NOMO-1 treated with dmso at 0.1 percent for 144 hours (cell line): Measurements from ENCODE around the gene AP3B1.
"Not testable (repeated sequence)": the region's sequence is repeated elsewhere in the genome, so short reads cannot be mapped to it uniquely, and the experiment has no call there.

Experiments
- DNase-seq: peaks from one replicate; lab custom pipeline; 2025; ENCODE audit not compliant: unreplicated experiment; lab: John Stamatoyannopoulos, UW

AP3B1 gene

GRCh38 chr5:78076351-78076750 is 218.1 kb downstream of the AP3B1 start:
- DNase-seq = no peak

GRCh38 chr5:78075301-78075700 is 219.2 kb downstream of the AP3B1 start:
- DNase-seq = no peak

- DNase-seq = not testable (repeated sequence)
Measured at GRCh38 chr5:78070691-78071090, 223.8 kb downstream of the AP3B1 start.

- DNase-seq = not testable (repeated sequence)
Measured at GRCh38 chr5:78067581-78067980, 226.9 kb downstream of the AP3B1 start.

GRCh38 chr5:78066722-78067121 is 227.8 kb downstream of the AP3B1 start:
- not testable (repeated sequence) for DNase-seq

GRCh38 chr5:78065663-78066062 is 228.8 kb downstream of the AP3B1 start:
- no peak for DNase-seq

- DNase-seq = no peak
Measured at GRCh38 chr5:78064941-78065472, 229.5 kb downstream of the AP3B1 start.

GRCh38 chr5:78063495-78063894 is 231.0 kb downstream of the AP3B1 start:
- no peak for DNase-seq

GRCh38 chr5:78062645-78063044 is 231.9 kb downstream of the AP3B1 start:
- DNase-seq = no peak

GRCh38 chr5:78060421-78060820 is 234.1 kb downstream of the AP3B1 start:
- DNase-seq = no peak

- no peak for DNase-seq
Measured at GRCh38 chr5:78058625-78059024, 235.9 kb downstream of the AP3B1 start.

GRCh38 chr5:78056901-78057514 is 237.5 kb downstream of the AP3B1 start:
- no peak for DNase-seq

GRCh38 chr5:78056053-78056452 is 238.4 kb downstream of the AP3B1 start:
- no peak for DNase-seq

- DNase-seq = no peak
Measured at GRCh38 chr5:78050888-78051287, 243.6 kb downstream of the AP3B1 start.

GRCh38 chr5:78046823-78047222 is 247.7 kb downstream of the AP3B1 start:
- DNase-seq = not testable (repeated sequence)

GRCh38 chr5:78046006-78046405 is 248.5 kb downstream of the AP3B1 start:
- no peak for DNase-seq

- DNase-seq = no peak
Measured at GRCh38 chr5:78041805-78042204, 252.7 kb downstream of the AP3B1 start.

- DNase-seq = no peak
Measured at GRCh38 chr5:78025540-78025939, 269.0 kb downstream of the AP3B1 start.

- no peak for DNase-seq
Measured at GRCh38 chr5:78019744-78020143, 274.8 kb downstream of the AP3B1 start.

GRCh38 chr5:78016863-78017529 is 277.5 kb downstream of the AP3B1 start:
- no peak for DNase-seq

GRCh38 chr5:78009937-78010527 is 284.5 kb downstream of the AP3B1 start:
- no peak for DNase-seq

GRCh38 chr5:78008356-78008967 is 286.0 kb downstream of the AP3B1 start:
- peak; percentile 29 for DNase-seq
